Smooth muscle cell (in vitro differentiated cells): ENCODE measurements around the gene HPCAL1. TPM values are rescaled to one million over a fixed set of nuclear protein-coding genes. Genes with fewer than 3 reads are reported as not detected.

Experiments
- DNase-seq: peaks from one replicate; lab custom pipeline; 2025; ENCODE audit not compliant: unreplicated experiment; lab: John Stamatoyannopoulos, UW
- H2AFZ ChIP-seq: fragments of 200-600 bp; sonication (generic); 2 replicates; pipeline ENCODE4 v1.6.0; 2016; ENCODE audit warnings: antibody characterized with exemption, low read depth, mild to moderate bottlenecking
- H3F3A ChIP-seq: fragments of 200-600 bp; sonication (generic); 2 replicates; pipeline ENCODE4 v1.6.0; 2017; ENCODE audit warnings: antibody characterized with exemption, low read depth
- H3K27ac ChIP-seq: fragments of 200-600 bp; sonication (generic); 2 replicates; pipeline ENCODE4 v1.5.1; 2016; ENCODE audit warnings: low read depth, mild to moderate bottlenecking
- H3K27me3 ChIP-seq: fragments of 200-600 bp; sonication (generic); 2 replicates; pipeline ENCODE4 v1.6.1; 2016; ENCODE audit warnings: low read depth, mild to moderate bottlenecking
- H3K36me3 ChIP-seq: fragments of 200-600 bp; sonication (generic); 2 replicates; pipeline ENCODE4 v1.5.1; 2016; ENCODE audit warnings: low read depth
- H3K4me1 ChIP-seq: fragments of 200-600 bp; sonication (generic); 2 replicates; pipeline ENCODE4 v1.5.1; 2016; ENCODE audit warnings: low read depth
- H3K4me2 ChIP-seq: fragments of 200-600 bp; sonication (generic); 2 replicates; pipeline ENCODE4 v1.6.0; 2016; ENCODE audit warnings: mild to moderate bottlenecking
- H3K4me3 ChIP-seq: fragments of 200-600 bp; sonication (generic); 2 replicates; pipeline ENCODE4 v1.5.1; 2016; ENCODE audit warnings: mild to moderate bottlenecking
- H3K79me2 ChIP-seq: fragments of 200-600 bp; sonication (generic); 2 replicates; pipeline ENCODE4 v1.6.0; 2016; ENCODE audit warnings: low read depth, mild to moderate bottlenecking
- H3K9ac ChIP-seq: fragments of 200-600 bp; sonication (generic); 2 replicates; pipeline ENCODE4 v1.6.0; 2016; ENCODE audit warnings: low read depth
- H3K9me3 ChIP-seq: fragments of 200-600 bp; sonication (generic); replicated peaks from 2 replicates; pipeline ENCODE4 v1.5.1; 2016; ENCODE audit warnings: low read depth
- H4K20me1 ChIP-seq: fragments of 200-600 bp; sonication (generic); 2 replicates; pipeline ENCODE4 v1.6.0; 2016; ENCODE audit warnings: low read depth
- WGBS: methylation state at CpG from one replicate; pipeline ENCODE4 v1.1.7; 2016; ENCODE audit warnings: low lambda C conversion rate; 5-methylcytosine and 5-hydroxymethylcytosine counted together
- polyA plus RNA-seq: library from polyadenylated mRNA; unstranded; fragments of >200 nt; fragmentation: Nextera tagmentation; extraction: Ambion mirVana; gene quantifications from 2 replicates; pipeline ENCODE4 v1.2.1, GENCODE V29; 2016
- total RNA-seq: library from RNA; depleted of rRNA; stranded (reverse); fragments of >200 nt; gene quantifications from 2 replicates; pipeline ENCODE4 v1.2.3, GENCODE V29; 2014
- TF ChIP-seq, protein P1 (sequence below): fragments of 200-600 bp; sonication (generic); IDR thresholded peaks from 2 replicates; pipeline ENCODE4 v1.5.1; 2017; ENCODE audit warnings: borderline replicate concordance, mild to moderate bottlenecking, antibody characterized with exemption; ENCODE audit not compliant: insufficient read depth, poor library complexity, severe bottlenecking

Gene HPCAL1
- total and polyA plus RNA-seq, 2 experiments from 2014 or later: 11.7 to 15.8 TPM

DNA sequence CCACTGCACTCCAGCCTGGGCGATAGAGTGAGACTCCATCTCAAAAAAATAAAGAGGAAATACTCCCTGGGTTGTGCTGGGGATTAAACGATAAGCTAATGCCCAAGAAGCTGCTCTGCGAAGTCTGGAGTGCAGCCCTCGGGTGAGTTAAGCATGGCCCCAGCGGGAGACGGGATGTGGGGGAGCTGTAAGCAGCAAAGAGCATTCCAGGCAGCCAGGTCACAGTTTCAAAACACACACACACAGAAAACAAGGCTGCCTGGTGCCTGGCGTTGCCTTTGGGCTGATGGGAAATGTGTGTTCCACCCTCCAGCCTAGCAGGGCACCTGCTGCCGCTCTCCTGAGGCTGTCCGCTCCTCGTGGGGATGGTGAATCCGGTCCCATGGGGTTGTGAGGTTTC, 121.3 kb downstream of the HPCAL1 start:
- no peak overlapping the region for H3K4me3 ChIP-seq
- peak overlapping the region; percentile 55 for H3K4me2 ChIP-seq
- TF ChIP-seq, protein P1, sequence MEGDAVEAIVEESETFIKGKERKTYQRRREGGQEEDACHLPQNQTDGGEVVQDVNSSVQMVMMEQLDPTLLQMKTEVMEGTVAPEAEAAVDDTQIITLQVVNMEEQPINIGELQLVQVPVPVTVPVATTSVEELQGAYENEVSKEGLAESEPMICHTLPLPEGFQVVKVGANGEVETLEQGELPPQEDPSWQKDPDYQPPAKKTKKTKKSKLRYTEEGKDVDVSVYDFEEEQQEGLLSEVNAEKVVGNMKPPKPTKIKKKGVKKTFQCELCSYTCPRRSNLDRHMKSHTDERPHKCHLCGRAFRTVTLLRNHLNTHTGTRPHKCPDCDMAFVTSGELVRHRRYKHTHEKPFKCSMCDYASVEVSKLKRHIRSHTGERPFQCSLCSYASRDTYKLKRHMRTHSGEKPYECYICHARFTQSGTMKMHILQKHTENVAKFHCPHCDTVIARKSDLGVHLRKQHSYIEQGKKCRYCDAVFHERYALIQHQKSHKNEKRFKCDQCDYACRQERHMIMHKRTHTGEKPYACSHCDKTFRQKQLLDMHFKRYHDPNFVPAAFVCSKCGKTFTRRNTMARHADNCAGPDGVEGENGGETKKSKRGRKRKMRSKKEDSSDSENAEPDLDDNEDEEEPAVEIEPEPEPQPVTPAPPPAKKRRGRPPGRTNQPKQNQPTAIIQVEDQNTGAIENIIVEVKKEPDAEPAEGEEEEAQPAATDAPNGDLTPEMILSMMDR: no peak
- no peaks in the 10 kb centered on the region for H3K36me3 ChIP-seq
- H3F3A ChIP-seq: no peaks in the 10 kb centered on the region
- H3K9ac ChIP-seq: no peak overlapping the region
- H3K27me3 ChIP-seq: no peaks in the 10 kb centered on the region
- DNase-seq: peak; percentile 13
- H2AFZ ChIP-seq: no peak overlapping the region
- no peaks in the 10 kb centered on the region for H3K4me1 ChIP-seq
- no peaks in the 10 kb centered on the region for H4K20me1 ChIP-seq
- WGBS: 54% methylated on average over 11 of the region's 11 CpGs
- no peaks in the 10 kb centered on the region for H3K79me2 ChIP-seq
- no peaks in the 10 kb centered on the region for H3K9me3 ChIP-seq
- no peak overlapping the region for H3K27ac ChIP-seq

DNA sequence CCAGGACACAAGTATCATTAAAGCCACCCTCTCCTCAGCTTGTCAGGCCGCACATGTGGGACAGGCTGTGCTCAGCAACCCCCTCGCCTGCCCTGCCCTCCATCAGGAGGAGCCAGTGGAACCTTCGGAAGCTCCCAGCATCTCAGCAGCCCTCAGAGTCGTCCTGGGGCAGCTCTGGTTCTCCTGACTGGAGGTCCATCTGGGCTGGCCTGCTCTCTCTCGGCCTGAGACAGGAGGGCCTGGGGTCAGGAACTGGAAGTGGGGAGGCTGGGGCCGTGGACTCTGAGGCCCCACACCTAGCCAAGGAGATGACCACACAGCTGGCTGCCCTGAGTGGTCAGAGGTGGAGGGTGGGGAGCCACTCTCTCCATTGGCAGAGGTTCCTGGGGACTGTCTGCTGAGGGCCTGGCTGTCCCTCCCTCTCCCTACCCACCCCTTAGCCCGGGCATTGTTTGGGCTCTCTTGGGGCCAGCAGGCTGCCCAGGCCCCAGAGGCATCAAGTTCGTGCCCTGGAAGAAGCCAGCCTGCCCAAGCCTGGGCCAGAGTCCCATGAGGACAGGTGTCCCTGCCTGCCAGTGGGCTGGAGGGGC, 122.3 kb downstream of the HPCAL1 start:
- Histone ChIP-seq H3K4me2 (no peak overlapping the region), H3K79me2 (no peaks in the 10 kb centered on the region), H3K27me3 (no peaks in the 10 kb centered on the region), H3K4me1 (no peaks in the 10 kb centered on the region), H3F3A (no peaks in the 10 kb centered on the region), H3K27ac (no peak overlapping the region), H3K9me3 (no peaks in the 10 kb centered on the region), H3K9ac (no peak overlapping the region), H3K36me3 (no peaks in the 10 kb centered on the region), H2AFZ (no peak overlapping the region), H3K4me3 (no peak overlapping the region), H4K20me1 (no peaks in the 10 kb centered on the region)
- TF ChIP-seq, protein P1: no peak
- WGBS: 86% methylated on average over 8 of the region's 8 CpGs
- no peak for DNase-seq

DNA sequence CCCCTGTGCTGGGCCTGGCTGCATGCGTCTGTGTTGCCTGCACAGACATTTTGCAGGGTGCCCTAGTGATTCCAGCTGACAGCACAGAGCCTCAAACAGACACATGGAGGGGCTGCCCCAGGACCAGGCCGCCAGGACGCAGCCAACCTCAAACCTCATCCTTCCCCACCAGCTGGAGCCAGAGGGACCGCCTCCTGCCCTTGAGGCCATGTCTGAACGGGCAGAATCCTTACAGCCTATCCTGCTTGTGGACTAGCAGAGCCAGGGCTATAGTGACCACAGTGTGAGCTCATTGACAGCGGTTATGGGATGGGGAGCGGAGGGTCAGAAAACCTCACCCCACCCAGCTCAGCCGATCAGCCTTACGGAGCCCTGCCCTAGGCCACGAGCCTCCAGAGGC, 123.0 kb downstream of the HPCAL1 start:
- H3K9ac ChIP-seq: no peak overlapping the region
- TF ChIP-seq, protein P1: no peak
- 82% methylated on average over 10 of the region's 10 CpGs for WGBS

More for the DNA sequence above, 123.0 kb downstream of the HPCAL1 start:
- DNase-seq: no peak
- no peaks in the 10 kb centered on the region for H3F3A ChIP-seq
- no peaks in the 10 kb centered on the region for H3K79me2 ChIP-seq
- no peak overlapping the region for H2AFZ ChIP-seq
- no peak overlapping the region for H3K27ac ChIP-seq
- H4K20me1 ChIP-seq: no peaks in the 10 kb centered on the region
- H3K4me1 ChIP-seq: no peaks in the 10 kb centered on the region
- H3K27me3 ChIP-seq: no peaks in the 10 kb centered on the region
- no peaks in the 10 kb centered on the region for H3K36me3 ChIP-seq
- H3K4me2 ChIP-seq: no peak overlapping the region
- H3K9me3 ChIP-seq: no peaks in the 10 kb centered on the region
- no peak overlapping the region for H3K4me3 ChIP-seq
